WTC11 (cell line): Measurements from ENCODE around the gene TSR3. TPM values are rescaled to one million over a fixed set of nuclear protein-coding genes. Genes with fewer than 3 reads are reported as not detected.

Source experiments
- ATAC-seq: fragments of 200-7000 bp; cut with Tn5 transposase; 2 replicates; pipeline ENCODE4 v1.10.0; 2021; ENCODE audit warnings: mild to moderate bottlenecking, moderate library complexity
- CTCF ChIA-PET: fragments of 300-600 bp; sonication (Branson Sonifier 250); formaldehyde crosslinking; loops from one replicate; lab custom pipeline; 2021; ENCODE audit warnings: antibody characterized with exemption; lab: Charles Lee
- POLR2A ChIA-PET: fragments of 350-600 bp; sonication (Branson Sonifier 250); formaldehyde crosslinking; loops from one replicate; lab custom pipeline; 2021; ENCODE audit warnings: antibody characterized with exemption; lab: Charles Lee
- DNase-seq: peaks from one replicate; pipeline ENCODE4 v3.0.0; 2021; ENCODE audit warnings: low spot score
- H3K27ac Mint-ChIP-seq: 2 replicates; pipeline ENCODE4 v1.8.0; 2021; ENCODE audit warnings: mixed read lengths
- H3K27me3 Mint-ChIP-seq: 2 replicates; pipeline ENCODE4 v1.8.0; 2021; ENCODE audit warnings: low read depth, mild to moderate bottlenecking, moderate library complexity, mixed read lengths
- H3K36me3 Mint-ChIP-seq: 2 replicates; pipeline ENCODE4 v1.8.0; 2021; ENCODE audit warnings: mixed read lengths
- H3K4me1 Mint-ChIP-seq: 2 replicates; pipeline ENCODE4 v1.8.0; 2022; ENCODE audit warnings: mixed read lengths
- H3K4me3 Mint-ChIP-seq: 2 replicates; pipeline ENCODE4 v1.8.0; 2021; ENCODE audit warnings: mild to moderate bottlenecking, moderate library complexity, mixed read lengths
- H3K9me3 Mint-ChIP-seq: 2 replicates; pipeline ENCODE4 v1.8.0; 2021; ENCODE audit warnings: mixed read lengths
- CREB1 ChIP-seq: sonication (generic); formaldehyde crosslinking; IDR thresholded peaks from 2 replicates; pipeline ENCODE4 v1.8.0; 2023; ENCODE audit warnings: mild to moderate bottlenecking, missing genetic modification reagents
- ELF4 ChIP-seq: sonication (generic); formaldehyde crosslinking; IDR thresholded peaks from 2 replicates; pipeline ENCODE4 v1.8.1; 2022; ENCODE audit warnings: low read depth, mild to moderate bottlenecking, moderate library complexity, missing genetic modification reagents
- FOXP1 ChIP-seq: sonication (generic); formaldehyde crosslinking; IDR thresholded peaks from 2 replicates; pipeline ENCODE4 v1.8.0; 2022; ENCODE audit warnings: missing genetic modification reagents, mild to moderate bottlenecking, moderate library complexity, borderline replicate concordance
- IRF1 ChIP-seq: sonication (generic); formaldehyde crosslinking; IDR thresholded peaks from 2 replicates; pipeline ENCODE4 v1.8.0; 2023; ENCODE audit warnings: missing genetic modification reagents
- JUN ChIP-seq: sonication (generic); formaldehyde crosslinking; IDR thresholded peaks from 2 replicates; pipeline ENCODE4 v1.8.0; 2023; ENCODE audit warnings: mild to moderate bottlenecking, missing genetic modification reagents
- MXD4 ChIP-seq: fragments of 250-450 bp; sonication (Bioruptor Pico); IDR thresholded peaks from 2 replicates; pipeline ENCODE4 v1.8.0; 2021; ENCODE audit warnings: mild to moderate bottlenecking, moderate library complexity, borderline replicate concordance
- NFATC4 ChIP-seq: fragments of 250-450 bp; sonication (Bioruptor Pico); IDR thresholded peaks from 2 replicates; pipeline ENCODE4 v1.9.0; 2021; ENCODE audit warnings: mild to moderate bottlenecking
- NFE2L1 ChIP-seq: sonication (generic); formaldehyde crosslinking; IDR thresholded peaks from 2 replicates; pipeline ENCODE4 v1.8.1; 2023; ENCODE audit warnings: missing genetic modification reagents
- OVOL2 ChIP-seq: fragments of 250-450 bp; sonication (Bioruptor Pico); IDR thresholded peaks from 2 replicates; pipeline ENCODE4 v1.9.0; 2021; ENCODE audit warnings: mild to moderate bottlenecking, borderline replicate concordance
- TEAD4 ChIP-seq: sonication (generic); formaldehyde crosslinking; IDR thresholded peaks from 2 replicates; pipeline ENCODE4 v1.8.0; 2022; ENCODE audit warnings: mild to moderate bottlenecking, missing genetic modification reagents
- USF1 ChIP-seq: sonication (generic); formaldehyde crosslinking; IDR thresholded peaks from 2 replicates; pipeline ENCODE4 v1.8.0; 2022; ENCODE audit warnings: mild to moderate bottlenecking, missing genetic modification reagents
- ZBTB43 ChIP-seq: sonication (generic); formaldehyde crosslinking; IDR thresholded peaks from 2 replicates; pipeline ENCODE4 v1.8.1; 2023; ENCODE audit warnings: mild to moderate bottlenecking, missing genetic modification reagents
- ZMAT4 ChIP-seq: fragments of 250-450 bp; sonication (Bioruptor Pico); IDR thresholded peaks from 2 replicates; pipeline ENCODE4 v1.9.0; 2021; ENCODE audit warnings: mild to moderate bottlenecking
- ZNF219 ChIP-seq: sonication (generic); formaldehyde crosslinking; IDR thresholded peaks from 2 replicates; pipeline ENCODE4 v1.8.0; 2023; ENCODE audit warnings: missing genetic modification reagents, mild to moderate bottlenecking, borderline replicate concordance
- total RNA-seq: library from RNA; stranded (reverse); gene quantifications from 3 replicates; pipeline ENCODE4 v1.2.3, GENCODE V29; 2021
- TF ChIP-seq, protein P1 (sequence below): sonication (generic); formaldehyde crosslinking; IDR thresholded peaks from 2 replicates; pipeline ENCODE4 v1.8.1; 2023; ENCODE audit warnings: mild to moderate bottlenecking, missing genetic modification reagents, borderline replicate concordance
- TF ChIP-seq, protein P2 (sequence below): fragments of 250-450 bp; sonication (Bioruptor Pico); IDR thresholded peaks from 2 replicates; pipeline ENCODE4 v1.9.0; 2021; ENCODE audit warnings: mild to moderate bottlenecking
- TF ChIP-seq, protein P3 (sequence below): sonication (generic); formaldehyde crosslinking; IDR thresholded peaks from 2 replicates; pipeline ENCODE4 v1.8.1; 2022; ENCODE audit warnings: mild to moderate bottlenecking, missing genetic modification reagents, moderate library complexity, borderline replicate concordance

TSR3 gene
- total RNA-seq, 1 experiment from 2014 or later, result 66.3 TPM

GRCh38 chr16:1361685-1362360 lies 10.1 kb upstream of the TSR3 start:
- DNase-seq, result no peak
- Mint-ChIP-seq H3K36me3 (peaks cover 15% of the 10 kb centered on the region), H3K4me1 (no peaks in the 10 kb centered on the region), H3K27ac (no peak overlapping the region), H3K9me3 (no peaks in the 10 kb centered on the region), H3K27me3 (no peaks in the 10 kb centered on the region), H3K4me3 (no peak overlapping the region)
- ChIA-PET CTCF (no interaction called here), POLR2A (no interaction called here)
- ATAC-seq, result no peak
- TF ChIP-seq, protein P1, sequence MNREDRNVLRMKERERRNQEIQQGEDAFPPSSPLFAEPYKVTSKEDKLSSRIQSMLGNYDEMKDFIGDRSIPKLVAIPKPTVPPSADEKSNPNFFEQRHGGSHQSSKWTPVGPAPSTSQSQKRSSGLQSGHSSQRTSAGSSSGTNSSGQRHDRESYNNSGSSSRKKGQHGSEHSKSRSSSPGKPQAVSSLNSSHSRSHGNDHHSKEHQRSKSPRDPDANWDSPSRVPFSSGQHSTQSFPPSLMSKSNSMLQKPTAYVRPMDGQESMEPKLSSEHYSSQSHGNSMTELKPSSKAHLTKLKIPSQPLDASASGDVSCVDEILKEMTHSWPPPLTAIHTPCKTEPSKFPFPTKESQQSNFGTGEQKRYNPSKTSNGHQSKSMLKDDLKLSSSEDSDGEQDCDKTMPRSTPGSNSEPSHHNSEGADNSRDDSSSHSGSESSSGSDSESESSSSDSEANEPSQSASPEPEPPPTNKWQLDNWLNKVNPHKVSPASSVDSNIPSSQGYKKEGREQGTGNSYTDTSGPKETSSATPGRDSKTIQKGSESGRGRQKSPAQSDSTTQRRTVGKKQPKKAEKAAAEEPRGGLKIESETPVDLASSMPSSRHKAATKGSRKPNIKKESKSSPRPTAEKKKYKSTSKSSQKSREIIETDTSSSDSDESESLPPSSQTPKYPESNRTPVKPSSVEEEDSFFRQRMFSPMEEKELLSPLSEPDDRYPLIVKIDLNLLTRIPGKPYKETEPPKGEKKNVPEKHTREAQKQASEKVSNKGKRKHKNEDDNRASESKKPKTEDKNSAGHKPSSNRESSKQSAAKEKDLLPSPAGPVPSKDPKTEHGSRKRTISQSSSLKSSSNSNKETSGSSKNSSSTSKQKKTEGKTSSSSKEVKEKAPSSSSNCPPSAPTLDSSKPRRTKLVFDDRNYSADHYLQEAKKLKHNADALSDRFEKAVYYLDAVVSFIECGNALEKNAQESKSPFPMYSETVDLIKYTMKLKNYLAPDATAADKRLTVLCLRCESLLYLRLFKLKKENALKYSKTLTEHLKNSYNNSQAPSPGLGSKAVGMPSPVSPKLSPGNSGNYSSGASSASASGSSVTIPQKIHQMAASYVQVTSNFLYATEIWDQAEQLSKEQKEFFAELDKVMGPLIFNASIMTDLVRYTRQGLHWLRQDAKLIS (CRISPR knock-in tag), result no peak
- TF ChIP-seq IRF1 (CRISPR knock-in tag) (no peak), ZMAT4 (CRISPR knock-in tag) (no peak), MXD4 (CRISPR knock-in tag) (no peak), CREB1 (CRISPR knock-in tag) (no peak), USF1 (CRISPR knock-in tag) (no peak), ZBTB43 (CRISPR knock-in tag) (no peak), JUN (CRISPR knock-in tag) (no peak), ELF4 (CRISPR knock-in tag) (no peak), NFATC4 (CRISPR knock-in tag) (no peak), OVOL2 (no peak), TEAD4 (CRISPR knock-in tag) (no peak), NFE2L1 (CRISPR knock-in tag) (no peak), ZNF219 (no peak), FOXP1 (CRISPR knock-in tag) (no peak)
- TF ChIP-seq, protein P2, sequence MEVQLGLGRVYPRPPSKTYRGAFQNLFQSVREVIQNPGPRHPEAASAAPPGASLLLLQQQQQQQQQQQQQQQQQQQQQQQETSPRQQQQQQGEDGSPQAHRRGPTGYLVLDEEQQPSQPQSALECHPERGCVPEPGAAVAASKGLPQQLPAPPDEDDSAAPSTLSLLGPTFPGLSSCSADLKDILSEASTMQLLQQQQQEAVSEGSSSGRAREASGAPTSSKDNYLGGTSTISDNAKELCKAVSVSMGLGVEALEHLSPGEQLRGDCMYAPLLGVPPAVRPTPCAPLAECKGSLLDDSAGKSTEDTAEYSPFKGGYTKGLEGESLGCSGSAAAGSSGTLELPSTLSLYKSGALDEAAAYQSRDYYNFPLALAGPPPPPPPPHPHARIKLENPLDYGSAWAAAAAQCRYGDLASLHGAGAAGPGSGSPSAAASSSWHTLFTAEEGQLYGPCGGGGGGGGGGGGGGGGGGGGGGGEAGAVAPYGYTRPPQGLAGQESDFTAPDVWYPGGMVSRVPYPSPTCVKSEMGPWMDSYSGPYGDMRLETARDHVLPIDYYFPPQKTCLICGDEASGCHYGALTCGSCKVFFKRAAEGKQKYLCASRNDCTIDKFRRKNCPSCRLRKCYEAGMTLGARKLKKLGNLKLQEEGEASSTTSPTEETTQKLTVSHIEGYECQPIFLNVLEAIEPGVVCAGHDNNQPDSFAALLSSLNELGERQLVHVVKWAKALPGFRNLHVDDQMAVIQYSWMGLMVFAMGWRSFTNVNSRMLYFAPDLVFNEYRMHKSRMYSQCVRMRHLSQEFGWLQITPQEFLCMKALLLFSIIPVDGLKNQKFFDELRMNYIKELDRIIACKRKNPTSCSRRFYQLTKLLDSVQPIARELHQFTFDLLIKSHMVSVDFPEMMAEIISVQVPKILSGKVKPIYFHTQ, result no peak
- TF ChIP-seq, protein P3, sequence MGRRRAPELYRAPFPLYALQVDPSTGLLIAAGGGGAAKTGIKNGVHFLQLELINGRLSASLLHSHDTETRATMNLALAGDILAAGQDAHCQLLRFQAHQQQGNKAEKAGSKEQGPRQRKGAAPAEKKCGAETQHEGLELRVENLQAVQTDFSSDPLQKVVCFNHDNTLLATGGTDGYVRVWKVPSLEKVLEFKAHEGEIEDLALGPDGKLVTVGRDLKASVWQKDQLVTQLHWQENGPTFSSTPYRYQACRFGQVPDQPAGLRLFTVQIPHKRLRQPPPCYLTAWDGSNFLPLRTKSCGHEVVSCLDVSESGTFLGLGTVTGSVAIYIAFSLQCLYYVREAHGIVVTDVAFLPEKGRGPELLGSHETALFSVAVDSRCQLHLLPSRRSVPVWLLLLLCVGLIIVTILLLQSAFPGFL, result no peak
